Natural killer cell (primary cell): ENCODE data around the gene UBE2R2. TPM values are rescaled to one million over a fixed set of nuclear protein-coding genes. Genes with fewer than 3 reads are reported as not detected.
"Not testable (repeated sequence)": the region's sequence is repeated elsewhere in the genome, so short reads cannot be mapped to it uniquely, and the experiment has no call there.

Experiments
- ATAC-seq, 3 donors: fragments of 150-1000 bp in 2 of 3; fragments of 200-7000 bp in 1 of 3; cut with Tn5 transposase; 1 replicate in 1 of 3; 2 replicates in 2 of 3; pipeline ENCODE4 v1.10.0; 2021; ENCODE audit warnings: mild to moderate bottlenecking in 2 of 3, moderate library complexity in 2 of 3
- DNase-seq, 2 donors: peaks; one replicate each; pipeline versions ENCODE4 v3.0.0 to v3.0.0-alpha.2; 2013 to 2021; ENCODE audit warnings: mixed read lengths in 1 of 2
- H3K27ac ChIP-seq: one replicate; pipeline ENCODE4 v1.5.1; 2013; ENCODE audit warnings: mild to moderate bottlenecking, low read length
- H3K27me3 ChIP-seq: one replicate; pipeline ENCODE4 v1.6.1; 2013; ENCODE audit warnings: low read length; ENCODE audit not compliant: control insufficient read depth, insufficient read depth
- H3K36me3 ChIP-seq: one replicate; pipeline ENCODE4 v1.6.1; 2013; ENCODE audit warnings: low read length; ENCODE audit not compliant: control insufficient read depth, insufficient read depth
- H3K4me1 ChIP-seq: one replicate; pipeline ENCODE4 v1.6.1; 2013; ENCODE audit warnings: low read length; ENCODE audit not compliant: control insufficient read depth, insufficient read depth
- H3K4me3 ChIP-seq: one replicate; pipeline ENCODE4 v1.5.1; 2013; ENCODE audit warnings: low read length
- H3K9me3 ChIP-seq: one replicate; pipeline ENCODE4 v1.6.1; 2013; ENCODE audit warnings: low read length; ENCODE audit not compliant: control insufficient read depth, insufficient read depth
- H3K27ac Mint-ChIP-seq, 2 donors: one replicate each; pipeline ENCODE4 v1.8.0; 2022; ENCODE audit warnings: mild to moderate bottlenecking in 2 of 2, mixed read lengths in 2 of 2, moderate library complexity in 1 of 2
- H3K27me3 Mint-ChIP-seq, 2 donors: one replicate each; pipeline ENCODE4 v1.8.0; 2022; ENCODE audit warnings: low read depth in 2 of 2, mixed read lengths in 2 of 2
- H3K36me3 Mint-ChIP-seq: one replicate; pipeline ENCODE4 v1.8.0; 2022; ENCODE audit warnings: mixed read lengths
- H3K4me1 Mint-ChIP-seq, 2 donors: one replicate each; pipeline ENCODE4 v1.8.0; 2022; ENCODE audit warnings: mixed read lengths in 2 of 2
- H3K4me3 Mint-ChIP-seq: one replicate; pipeline ENCODE4 v1.8.0; 2022; ENCODE audit warnings: mild to moderate bottlenecking, moderate library complexity, mixed read lengths
- H3K9me3 Mint-ChIP-seq, 2 donors: one replicate each; pipeline ENCODE4 v1.8.0; 2022; ENCODE audit warnings: mixed read lengths in 2 of 2
- CTCF ChIP-seq: fragments of 200-600 bp; IDR thresholded peaks from one replicate; pipeline ENCODE4 v1.8.0; 2022; ENCODE audit warnings: antibody characterized with exemption
- WGBS: methylation state at CpG from one replicate; pipeline ENCODE4 v1.1.7; 2013; ENCODE audit warnings: missing lambda C conversion rate; ENCODE audit not compliant: insufficient coverage; 5-methylcytosine and 5-hydroxymethylcytosine counted together
- intact Hi-C: fragments of 100-400 bp; cut with micrococcal nuclease; formaldehyde crosslinking; loops from one replicate; pipeline ENCODE4 v1.14.2; 2022
- total RNA-seq, 4 donors: library from RNA; stranded (reverse); fragments of 120-200 nt in 1 of 4; gene quantifications; one replicate each; pipeline versions ENCODE4 v1.2.3 to v1.2.4, GENCODE V29; 2013 to 2022

Gene UBE2R2
- total RNA-seq, 3 donors from 2014 or later (not counting 1 experiment from before 2014, with no cell fraction given) = 31.2 to 36.0 (median 31.9) TPM

- Mint-ChIP-seq H3K27me3 (no peaks in the 10 kb centered on the region), H3K4me1 (peaks cover 42 to 44% of the 10 kb centered on the region in 2 donors), H3K27ac (peak overlapping the region in 1 of 2 donors; percentile 49), H3K4me3 (no peak overlapping the region), H3K9me3 (no peaks in the 10 kb centered on the region), H3K36me3 (no peaks in the 10 kb centered on the region)
- no peak for DNase-seq
- H3K4me1 ChIP-seq = peaks cover 2% of the 10 kb centered on the region
- H3K36me3 ChIP-seq = no peaks in the 10 kb centered on the region
- no peaks in the 10 kb centered on the region for H3K9me3 ChIP-seq
- H3K4me3 ChIP-seq = no peak overlapping the region
- intact Hi-C loops = no loop called here
- no peak for TF ChIP-seq CTCF
- ATAC-seq = no peak
- WGBS = 79% methylated on average over 2 of the region's 3 CpGs
- no peaks in the 10 kb centered on the region for H3K27me3 ChIP-seq
- H3K27ac ChIP-seq = no peak overlapping the region
Measured at GRCh38 chr9:33858423-33858822, 41.5 kb downstream of the UBE2R2 start.

GRCh38 chr9:33860200-33860871, 43.4 kb downstream of the UBE2R2 start:
- no peak overlapping the region for H3K4me3 Mint-ChIP-seq
- H3K36me3 Mint-ChIP-seq = no peaks in the 10 kb centered on the region
- DNase-seq (no peak), ATAC-seq (peak in 2 of 3 donors; percentile 39 to 46)
- Histone ChIP-seq H3K4me3 (no peak overlapping the region), H3K27ac (no peak overlapping the region), H3K36me3 (no peaks in the 10 kb centered on the region), H3K9me3 (no peaks in the 10 kb centered on the region), H3K4me1 (peaks cover 2% of the 10 kb centered on the region), H3K27me3 (no peaks in the 10 kb centered on the region)
- H3K27me3 Mint-ChIP-seq = no peaks in the 10 kb centered on the region
- H3K9me3 Mint-ChIP-seq = no peaks in the 10 kb centered on the region
- TF ChIP-seq CTCF = no peak
- intact Hi-C loops = no loop called here
- peaks cover 38 to 43% of the 10 kb centered on the region in 2 donors for H3K4me1 Mint-ChIP-seq
- 85% methylated on average over 1 of the region's 1 CpG for WGBS
- peak overlapping the region; percentile 51 to 73 for H3K27ac Mint-ChIP-seq

- Mint-ChIP-seq H3K36me3 (no peaks in the 10 kb centered on the region), H3K4me1 (peaks cover 34 to 41% of the 10 kb centered on the region in 2 donors), H3K4me3 (no peak overlapping the region), H3K27ac (peak overlapping the region; percentile 12 to 68), H3K27me3 (no peaks in the 10 kb centered on the region), H3K9me3 (no peaks in the 10 kb centered on the region)
- H3K27me3 ChIP-seq = no peaks in the 10 kb centered on the region
- no peak for TF ChIP-seq CTCF
- WGBS = 92% methylated on average over 10 of the region's 10 CpGs
- peaks cover 2% of the 10 kb centered on the region for H3K4me1 ChIP-seq
- no peaks in the 10 kb centered on the region for H3K36me3 ChIP-seq
- ATAC-seq = no peak
- H3K9me3 ChIP-seq = no peaks in the 10 kb centered on the region
- DNase-seq = no peak
- H3K4me3 ChIP-seq = no peak overlapping the region
- no peak overlapping the region for H3K27ac ChIP-seq
- intact Hi-C loops = no loop called here
Measured at GRCh38 chr9:33861917-33862453, 45.0 kb downstream of the UBE2R2 start.

- H3K4me1 ChIP-seq, H3K36me3 Mint-ChIP-seq, H3K27ac ChIP-seq, H3K27me3 ChIP-seq, H3K27me3 Mint-ChIP-seq, H3K9me3 Mint-ChIP-seq, intact Hi-C loops, DNase-seq, H3K4me3 Mint-ChIP-seq, H3K27ac Mint-ChIP-seq, ATAC-seq, H3K4me3 ChIP-seq, H3K9me3 ChIP-seq, H3K36me3 ChIP-seq: not testable (repeated sequence)
- 92% methylated on average over 8 of the region's 8 CpGs for WGBS
- peaks cover 44 to 47% of the 10 kb centered on the region in 2 donors for H3K4me1 Mint-ChIP-seq
Measured at GRCh38 chr9:33863027-33863426, 46.1 kb downstream of the UBE2R2 start.
